GM20431 (cell line): Measurements from ENCODE around the gene KLF3.

Experiments used
- in situ Hi-C: fragments of 300-500 bp; cut with MseI, MboI; formaldehyde crosslinking; loops from one replicate; pipeline ENCODE4 v1.15.0; 2020; ENCODE audit warnings: low sequenced_read_pairs; ENCODE audit not compliant: unreplicated experiment

Gene KLF3

DNA sequence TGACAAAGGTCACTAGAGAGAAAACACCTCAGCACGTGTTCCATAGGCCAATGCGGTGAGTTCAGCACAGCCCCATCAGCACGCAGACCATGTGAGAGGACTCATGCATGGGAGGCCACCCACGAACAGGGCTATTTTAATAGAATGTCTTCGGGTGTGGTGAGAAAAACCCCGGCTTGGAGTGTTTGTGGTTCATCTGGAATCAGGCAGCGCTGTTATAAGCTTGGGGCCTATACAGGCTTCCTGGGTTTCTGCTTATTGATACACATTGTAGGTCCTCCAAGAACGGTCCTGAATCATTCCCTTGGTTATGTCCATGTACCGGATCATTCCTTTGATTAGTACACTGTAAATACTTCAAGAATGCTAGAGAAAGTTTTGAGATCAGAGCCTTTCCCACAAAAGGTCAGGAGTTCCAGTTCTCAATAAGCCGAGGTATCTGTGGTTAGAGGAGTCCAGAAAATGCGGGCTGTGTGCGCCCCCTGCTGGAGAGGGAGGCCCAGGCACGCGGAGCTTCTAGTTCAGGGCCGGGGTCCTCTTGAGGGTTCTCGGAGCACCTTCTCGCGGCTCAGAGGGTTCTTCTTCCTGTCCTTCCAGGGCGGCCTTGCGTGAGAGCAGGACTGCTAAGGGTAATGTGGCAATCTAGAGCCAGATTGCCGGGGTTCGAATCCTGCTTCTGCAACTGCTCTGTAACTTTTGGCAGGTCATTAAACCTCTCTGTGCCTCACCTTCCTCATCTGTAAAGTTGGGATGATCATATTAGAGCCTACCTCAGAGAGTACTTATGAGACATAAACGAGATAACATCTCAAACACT, 67.0 kb downstream of the KLF3 start:
- in situ Hi-C loops: no loop called here

DNA sequence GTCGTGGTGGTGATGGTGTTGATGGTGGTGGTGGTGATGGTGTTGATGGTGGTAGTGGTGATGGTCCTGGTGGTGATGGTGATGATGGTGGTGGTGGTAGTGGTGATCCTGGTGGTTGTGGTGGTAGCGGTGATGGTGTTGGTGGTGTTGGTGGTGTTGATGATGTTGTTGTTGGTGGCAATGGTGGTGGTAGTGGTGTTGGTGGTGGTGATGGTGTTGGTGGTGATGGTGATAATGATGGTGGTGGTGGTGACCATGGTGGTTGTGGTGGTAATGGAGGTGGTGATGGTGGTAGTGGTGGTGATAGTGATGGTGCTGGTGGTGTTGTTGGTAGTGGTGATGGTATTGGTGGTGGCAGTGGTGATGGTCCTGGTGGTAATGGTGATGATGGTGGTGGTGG, 69.7 kb downstream of the KLF3 start:
- in situ Hi-C loops: no loop called here

DNA sequence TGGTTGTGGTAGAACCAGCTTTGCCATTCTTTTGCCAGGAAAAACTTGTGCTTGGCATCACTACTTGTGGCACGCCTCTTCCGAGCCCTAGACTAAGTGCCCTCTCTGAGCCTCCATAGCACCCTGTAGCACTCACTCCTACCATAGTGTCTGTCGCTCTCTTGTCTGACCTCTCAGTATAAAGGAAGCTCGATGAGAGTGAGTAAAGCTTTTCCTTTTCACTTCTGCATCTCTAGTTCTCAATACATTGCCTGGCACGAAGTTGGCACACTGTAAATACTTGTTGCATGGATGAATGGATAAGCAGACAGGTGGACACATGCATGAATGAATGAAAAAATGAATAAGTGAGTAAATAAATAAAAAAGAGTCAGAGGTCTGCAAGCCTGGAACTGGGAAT, 70.4 kb downstream of the KLF3 start:
- in situ Hi-C loops: no loop called here

DNA sequence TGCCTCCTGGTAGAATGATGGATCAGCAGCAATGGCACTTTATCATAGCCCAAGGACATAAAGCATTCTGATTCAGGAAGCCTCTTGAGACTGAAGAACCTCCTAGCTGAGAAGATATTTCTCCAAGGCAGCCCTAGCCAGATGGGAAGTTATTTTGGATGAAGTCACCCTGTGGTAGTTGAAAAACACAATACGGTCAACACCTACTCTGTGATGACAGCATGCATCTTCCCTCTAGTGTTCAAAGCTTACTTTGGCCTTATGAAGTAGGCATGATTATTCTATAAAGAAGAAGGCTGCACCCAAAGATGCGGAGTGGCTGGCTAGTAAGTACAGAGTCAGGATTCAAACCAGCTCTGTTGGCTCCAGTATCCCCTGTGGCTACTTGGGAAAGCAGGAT, 70.9 kb downstream of the KLF3 start:
- in situ Hi-C loops: no loop called here

GRCh38 chr4:38735870-38736269, 71.9 kb downstream of the KLF3 start:
- in situ Hi-C loops: no loop called here

GRCh38 chr4:38738940-38739803, 75.2 kb downstream of the KLF3 start:
- in situ Hi-C loops: no loop called here

GRCh38 chr4:38740303-38740702, 76.3 kb downstream of the KLF3 start:
- in situ Hi-C loops: no loop called here

- in situ Hi-C loops: no loop called here
These were observed 79.9 kb downstream of the KLF3 start for GRCh38 chr4:38743866-38744265.

DNA sequence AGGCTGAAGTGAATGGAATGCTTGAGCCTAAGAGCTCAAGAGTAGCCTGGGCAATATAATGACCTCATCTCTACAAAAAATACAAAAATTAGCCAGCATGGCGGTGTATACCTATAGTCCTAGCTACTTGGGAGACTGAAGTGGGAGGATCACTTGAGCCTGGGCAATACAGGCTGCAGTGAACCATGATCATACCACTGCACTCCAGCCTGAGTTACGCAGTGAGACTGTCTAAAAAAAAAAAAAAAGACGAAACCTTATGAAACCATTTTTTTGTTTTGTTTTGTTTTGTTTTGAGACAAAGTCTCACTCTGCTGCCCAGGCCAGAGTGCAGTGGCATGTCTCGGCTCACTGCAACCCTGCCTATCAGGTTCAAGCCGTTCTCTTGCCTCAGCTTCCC, 81.9 kb downstream of the KLF3 start:
- in situ Hi-C loops: no loop called here

DNA sequence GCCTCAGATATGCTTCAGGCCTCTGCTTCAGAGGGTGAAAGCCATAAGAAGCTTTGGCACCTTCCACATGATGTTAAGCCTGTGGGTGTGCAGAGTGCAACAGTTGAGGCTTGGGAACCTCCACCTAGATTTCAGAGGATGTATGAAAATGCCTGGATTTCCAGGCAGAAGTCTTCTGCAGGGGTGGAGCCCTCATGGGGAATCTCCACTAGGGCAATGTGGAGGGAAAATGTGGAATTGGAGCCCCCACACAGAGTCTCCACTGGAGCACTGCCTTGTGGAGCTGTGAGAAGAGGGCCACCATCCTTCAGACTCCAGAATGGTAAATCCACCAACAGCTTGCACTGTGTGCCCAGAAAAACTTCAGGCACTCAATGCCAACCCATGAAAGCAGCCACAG, 83.6 kb downstream of the KLF3 start:
- in situ Hi-C loops: no loop called here

GRCh38 chr4:38749336-38749735, 85.3 kb downstream of the KLF3 start:
- in situ Hi-C loops: no loop called here
